Measurements from ENCODE around the gene MPPED2.
A peak's percentile ranks its signal among the peaks of the same experiment; 100 is the strongest.

MPPED2 gene

DNA sequence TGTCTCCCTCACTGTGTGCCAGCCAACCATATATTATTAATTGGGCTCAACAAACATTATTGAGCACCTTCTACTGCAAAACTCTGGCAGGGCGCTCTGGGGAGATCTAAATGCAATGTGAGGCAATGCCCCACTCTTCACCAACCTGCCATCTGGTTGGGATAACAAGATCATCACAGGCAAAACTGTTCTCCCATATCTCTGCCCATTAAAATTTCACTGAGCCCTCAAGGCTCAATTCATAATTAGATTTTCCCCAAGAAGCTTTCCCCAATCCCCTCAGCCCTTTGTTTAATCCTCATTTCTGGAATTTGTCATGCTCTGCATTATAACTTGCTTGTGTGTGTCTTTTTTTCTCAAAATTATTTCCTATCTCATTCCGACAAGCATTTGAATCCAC lies 156.6 kb downstream of the MPPED2 start:
- TF ChIP-seq GATA3 (IDR thresholded peaks at IDR 0.05; ENCODE audit: low read depth, low read length) (0 out of 2 replicates have a peak, but pooled peaks have one; percentile 30), GATA2 (IDR thresholded peaks at IDR 0.05; ENCODE audit: low read depth, low read length) (peak; percentile 70)

DNA sequence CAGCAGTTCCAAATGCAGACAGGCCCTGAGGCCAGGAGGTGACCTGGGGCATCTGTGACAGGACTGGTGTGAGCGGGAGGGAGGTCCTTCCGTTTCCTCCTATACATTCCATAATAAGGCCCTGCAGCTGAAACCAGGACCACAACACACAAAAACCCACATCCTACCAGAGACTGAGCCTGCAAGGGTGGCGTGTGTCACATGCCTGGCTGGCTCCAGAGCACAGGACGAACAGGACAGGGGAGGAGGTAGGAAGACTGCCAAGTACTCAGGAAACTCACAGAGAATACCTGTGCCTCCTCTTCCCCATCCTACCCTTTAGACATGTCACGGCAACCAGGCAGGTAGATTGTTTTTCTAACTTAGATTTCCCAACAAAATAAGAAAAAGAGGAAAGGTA lies 159.4 kb downstream of the MPPED2 start:
- TF ChIP-seq GATA3 (IDR thresholded peaks at IDR 0.05; ENCODE audit: low read depth, low read length), result no peak
- no peak for TF ChIP-seq GATA2 (IDR thresholded peaks at IDR 0.05; ENCODE audit: low read depth, low read length)

DNA sequence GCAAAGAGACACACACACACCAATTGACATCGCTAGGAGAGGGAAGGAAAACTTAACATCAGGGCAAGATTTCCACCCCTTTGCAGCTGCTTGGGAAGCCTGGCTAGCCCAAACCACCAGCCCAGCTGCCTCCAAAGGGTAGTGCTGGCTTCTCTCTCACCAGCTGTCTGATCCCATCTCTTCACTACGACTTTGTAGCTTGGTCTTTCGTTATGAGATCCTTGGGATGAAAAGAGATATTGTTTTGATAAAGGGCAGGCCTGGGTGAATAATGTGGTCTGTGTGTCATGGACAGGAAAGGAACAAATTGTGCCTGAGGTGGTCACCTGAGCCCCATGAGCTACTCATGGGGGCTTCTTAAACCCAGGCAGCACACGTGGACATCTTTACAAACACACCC lies 161.3 kb downstream of the MPPED2 start:
- TF ChIP-seq GATA2 (IDR thresholded peaks at IDR 0.05; ENCODE audit: low read depth, low read length) (peak; percentile 33), GATA3 (IDR thresholded peaks at IDR 0.05; ENCODE audit: low read depth, low read length) (no peak)

DNA sequence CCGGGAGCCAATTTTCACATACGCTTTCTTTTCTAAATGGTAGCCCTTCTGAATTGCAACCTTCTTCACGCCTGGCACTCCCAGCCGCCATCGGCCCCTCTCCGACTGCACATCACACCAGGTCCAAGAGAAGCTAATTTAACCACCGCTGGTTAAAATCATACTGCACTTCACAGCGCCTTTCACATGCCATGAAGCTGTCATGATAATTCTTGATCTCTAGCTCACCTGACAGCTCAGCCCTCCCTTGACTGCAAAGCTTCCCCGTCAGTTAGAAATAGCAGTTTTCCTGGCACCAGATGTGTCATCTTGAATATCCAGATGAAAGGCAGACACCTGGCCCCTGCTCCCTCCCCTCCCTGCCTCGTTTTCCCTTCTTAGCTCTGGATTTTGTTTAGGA lies 161.8 kb downstream of the MPPED2 start:
- TF ChIP-seq GATA3 (IDR thresholded peaks at IDR 0.05; ENCODE audit: low read depth, low read length), result no peak
- no peak for TF ChIP-seq GATA2 (IDR thresholded peaks at IDR 0.05; ENCODE audit: low read depth, low read length)

DNA sequence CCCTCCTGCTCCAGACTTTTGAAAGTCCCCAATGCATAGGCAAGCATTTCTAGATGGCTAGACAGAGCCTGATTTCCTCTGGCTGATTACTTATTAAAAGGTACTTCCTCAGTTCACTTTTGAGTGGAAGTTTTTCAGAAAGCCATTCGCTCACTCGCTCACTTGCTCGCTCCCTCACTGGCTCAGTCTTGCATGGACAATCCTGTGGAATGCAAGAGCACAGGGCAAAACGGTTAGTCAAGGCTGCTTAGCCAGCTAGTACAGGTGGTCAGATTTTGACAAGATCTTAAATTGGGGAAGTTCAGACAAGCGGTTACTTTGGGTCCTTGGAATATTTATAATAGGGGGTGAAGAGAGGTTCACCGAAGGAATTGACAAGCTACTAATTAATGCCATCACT lies 162.3 kb downstream of the MPPED2 start:
- TF ChIP-seq GATA2 (IDR thresholded peaks at IDR 0.05; ENCODE audit: low read depth, low read length) (no peak), GATA3 (IDR thresholded peaks at IDR 0.05; ENCODE audit: low read depth, low read length) (no peak)

DNA sequence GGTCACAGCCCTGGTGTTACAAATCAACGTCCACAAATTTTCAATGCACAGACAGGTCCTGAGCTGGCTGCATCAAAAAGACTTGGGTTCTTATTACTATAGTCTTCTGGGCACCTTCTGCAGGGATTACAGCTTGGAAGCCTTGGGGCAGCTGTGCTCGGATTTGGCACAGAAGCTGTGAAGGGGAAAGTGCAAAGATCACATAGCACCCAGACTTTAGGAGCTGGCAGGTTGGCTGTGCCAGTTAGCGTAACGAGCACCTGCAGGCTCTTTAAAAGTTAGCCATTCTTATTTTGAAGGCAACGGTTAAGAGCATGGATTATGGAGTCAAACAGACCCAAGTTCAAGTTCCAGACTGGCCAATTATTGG lies 162.9 kb downstream of the MPPED2 start:
- TF ChIP-seq GATA2 (IDR thresholded peaks at IDR 0.05; ENCODE audit: low read depth, low read length), result no peak
- TF ChIP-seq GATA3 (IDR thresholded peaks at IDR 0.05; ENCODE audit: low read depth, low read length), result no peak

DNA sequence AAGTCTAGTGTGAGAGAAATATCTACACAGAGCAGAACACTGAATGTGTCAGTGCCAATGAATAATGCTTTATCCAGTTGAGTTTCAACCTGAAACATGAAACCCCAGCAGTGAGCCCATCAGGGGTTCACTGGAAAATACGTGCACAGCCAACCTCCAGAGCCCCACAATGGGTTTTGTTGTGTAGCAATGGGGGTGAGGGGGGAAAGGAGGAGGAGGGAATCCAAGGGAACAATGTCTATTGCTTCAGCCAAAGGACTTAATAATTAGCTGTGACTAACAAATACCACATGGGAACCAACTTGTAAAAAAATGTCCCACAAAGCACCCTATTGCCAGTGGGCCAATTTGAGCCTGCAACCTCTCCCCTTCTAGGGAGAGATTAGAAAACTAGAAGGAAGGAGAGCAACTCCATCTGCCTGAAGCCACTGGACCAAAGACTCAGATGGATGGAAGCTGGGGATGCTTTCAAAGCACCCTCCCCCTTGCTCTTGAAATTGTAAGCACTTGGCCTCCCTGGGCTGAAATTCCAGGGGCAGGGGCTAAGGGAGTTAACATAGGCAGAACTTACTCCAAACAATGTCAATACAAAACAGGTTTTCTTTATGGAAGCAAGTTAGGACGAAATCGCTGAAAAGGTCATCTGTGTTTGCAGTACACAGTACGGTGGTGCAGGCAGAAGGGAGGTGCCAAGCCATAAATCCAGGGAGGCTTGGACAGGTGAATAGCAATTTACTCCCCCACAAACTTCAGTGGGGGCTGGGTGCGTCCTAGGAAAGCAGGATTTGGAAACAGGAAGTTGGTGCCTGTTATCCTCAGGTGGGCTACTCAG lies 163.5 kb downstream of the MPPED2 start:
- no peak for TF ChIP-seq GATA2 (IDR thresholded peaks at IDR 0.05; ENCODE audit: low read depth, low read length)
- TF ChIP-seq GATA3 (IDR thresholded peaks at IDR 0.05; ENCODE audit: low read depth, low read length), result no peak

DNA sequence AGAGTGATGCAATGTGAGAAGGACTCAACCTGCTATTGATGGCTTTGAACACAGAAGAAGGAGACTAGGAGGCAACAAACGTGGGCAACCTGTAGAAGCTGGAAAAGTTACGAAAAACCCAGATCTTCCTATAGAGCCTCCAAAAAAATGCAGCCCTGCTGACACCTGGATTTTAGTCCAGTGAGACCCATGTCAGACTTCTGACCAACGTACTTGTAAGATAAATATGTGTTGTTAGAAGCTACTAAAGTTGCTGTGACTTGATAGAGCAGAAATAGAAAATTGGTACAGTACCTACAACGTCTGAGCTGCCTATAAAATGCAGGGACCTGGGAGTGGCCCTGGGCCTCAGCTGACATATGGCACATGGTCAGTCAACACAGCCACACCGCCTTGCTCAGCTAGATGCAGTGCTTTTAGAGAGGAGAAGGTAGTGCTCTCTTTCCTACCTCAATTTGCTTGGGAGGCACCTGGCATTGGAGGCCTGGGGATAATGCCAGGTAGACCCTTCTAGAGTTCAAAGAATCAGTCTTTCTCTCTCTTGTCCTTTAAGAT lies 165.8 kb downstream of the MPPED2 start:
- TF ChIP-seq GATA3 (IDR thresholded peaks at IDR 0.05; ENCODE audit: low read depth, low read length) (no peak), GATA2 (IDR thresholded peaks at IDR 0.05; ENCODE audit: low read depth, low read length) (no peak)

DNA sequence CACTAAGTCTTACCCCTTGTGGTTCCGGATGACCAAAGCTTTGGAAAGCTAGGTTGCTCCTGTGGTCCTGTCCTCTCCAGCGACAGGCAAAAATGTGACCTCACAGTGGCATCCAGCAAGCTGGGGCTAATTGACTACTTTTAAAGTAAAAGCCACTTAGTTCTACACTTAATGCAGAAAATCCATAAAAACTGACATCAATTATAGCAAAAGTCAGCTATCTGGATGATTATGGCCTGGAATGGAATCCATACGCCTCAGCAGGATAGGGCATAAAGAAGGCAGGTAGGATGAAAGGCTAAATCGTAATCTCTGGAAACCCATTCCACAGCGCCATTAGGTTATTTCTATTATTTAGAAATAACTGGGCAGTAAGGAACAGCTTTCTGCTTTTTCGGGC lies 171.3 kb downstream of the MPPED2 start:
- no peak for TF ChIP-seq GATA2 (IDR thresholded peaks at IDR 0.05; ENCODE audit: low read depth, low read length)
- no peak for TF ChIP-seq GATA3 (IDR thresholded peaks at IDR 0.05; ENCODE audit: low read depth, low read length)

DNA sequence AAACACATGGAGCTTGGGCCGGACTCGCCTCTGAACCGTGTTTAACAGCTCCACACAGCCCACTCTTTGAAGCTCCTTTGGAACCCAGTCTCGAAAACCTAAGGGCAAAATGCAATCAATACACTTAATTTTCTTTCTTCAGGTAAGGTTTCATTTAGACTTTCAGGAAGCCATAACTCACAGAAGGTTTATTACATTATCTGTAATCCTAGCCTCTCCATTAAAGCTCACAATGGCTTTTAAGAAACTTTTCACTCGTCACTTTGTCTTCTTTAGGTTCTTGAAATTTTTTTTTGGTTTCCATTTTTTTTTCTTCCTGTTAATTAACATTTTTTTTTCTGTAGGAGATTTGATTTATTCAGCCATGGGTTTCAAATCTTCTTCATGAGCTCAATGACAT lies 171.9 kb downstream of the MPPED2 start:
- no peak for TF ChIP-seq GATA2 (IDR thresholded peaks at IDR 0.05; ENCODE audit: low read depth, low read length)
- TF ChIP-seq GATA3 (IDR thresholded peaks at IDR 0.05; ENCODE audit: low read depth, low read length), result no peak

DNA sequence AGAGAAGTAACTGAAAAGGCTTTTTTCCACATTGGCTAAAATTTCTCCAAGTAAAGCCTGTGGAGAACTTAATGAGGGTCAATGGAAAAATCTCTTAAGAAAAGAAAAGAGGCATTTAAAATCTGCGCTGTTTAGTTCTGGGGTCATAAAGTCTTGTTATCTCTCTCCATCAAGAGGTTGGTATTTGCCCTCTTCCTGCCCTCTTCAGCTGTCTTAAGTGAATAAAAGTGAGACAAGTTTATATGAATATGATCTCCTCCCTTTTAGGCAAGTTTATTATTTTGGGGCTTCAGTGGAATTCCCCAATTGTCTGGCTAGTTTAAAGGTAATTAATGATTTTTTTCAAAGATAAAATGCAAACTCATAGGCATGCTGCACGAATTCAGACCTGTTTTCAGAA lies 173.6 kb downstream of the MPPED2 start:
- TF ChIP-seq GATA2 (IDR thresholded peaks at IDR 0.05; ENCODE audit: low read depth, low read length) (no peak), GATA3 (IDR thresholded peaks at IDR 0.05; ENCODE audit: low read depth, low read length) (no peak)

DNA sequence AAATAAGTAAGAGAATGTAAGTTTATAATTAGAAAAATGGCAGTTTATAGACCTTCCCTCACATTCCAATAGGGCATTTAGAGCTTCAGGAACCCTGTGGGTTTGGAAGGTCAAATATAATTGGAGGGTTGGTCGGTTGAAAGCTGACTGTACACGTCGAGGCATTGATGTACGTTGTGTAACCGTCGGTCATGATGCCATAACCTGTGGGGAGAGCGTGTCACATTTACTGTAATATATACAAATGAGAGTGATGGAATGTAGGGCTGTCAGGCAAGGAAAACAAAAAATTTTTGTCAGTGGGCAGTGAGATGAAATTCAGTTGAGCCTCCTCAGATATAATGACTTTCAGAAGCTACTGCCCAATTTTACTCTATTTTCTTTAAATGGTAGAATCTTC lies 174.8 kb downstream of the MPPED2 start:
- no peak for TF ChIP-seq GATA2 (IDR thresholded peaks at IDR 0.05; ENCODE audit: low read depth, low read length)
- TF ChIP-seq GATA3 (IDR thresholded peaks at IDR 0.05; ENCODE audit: low read depth, low read length), result no peak

DNA sequence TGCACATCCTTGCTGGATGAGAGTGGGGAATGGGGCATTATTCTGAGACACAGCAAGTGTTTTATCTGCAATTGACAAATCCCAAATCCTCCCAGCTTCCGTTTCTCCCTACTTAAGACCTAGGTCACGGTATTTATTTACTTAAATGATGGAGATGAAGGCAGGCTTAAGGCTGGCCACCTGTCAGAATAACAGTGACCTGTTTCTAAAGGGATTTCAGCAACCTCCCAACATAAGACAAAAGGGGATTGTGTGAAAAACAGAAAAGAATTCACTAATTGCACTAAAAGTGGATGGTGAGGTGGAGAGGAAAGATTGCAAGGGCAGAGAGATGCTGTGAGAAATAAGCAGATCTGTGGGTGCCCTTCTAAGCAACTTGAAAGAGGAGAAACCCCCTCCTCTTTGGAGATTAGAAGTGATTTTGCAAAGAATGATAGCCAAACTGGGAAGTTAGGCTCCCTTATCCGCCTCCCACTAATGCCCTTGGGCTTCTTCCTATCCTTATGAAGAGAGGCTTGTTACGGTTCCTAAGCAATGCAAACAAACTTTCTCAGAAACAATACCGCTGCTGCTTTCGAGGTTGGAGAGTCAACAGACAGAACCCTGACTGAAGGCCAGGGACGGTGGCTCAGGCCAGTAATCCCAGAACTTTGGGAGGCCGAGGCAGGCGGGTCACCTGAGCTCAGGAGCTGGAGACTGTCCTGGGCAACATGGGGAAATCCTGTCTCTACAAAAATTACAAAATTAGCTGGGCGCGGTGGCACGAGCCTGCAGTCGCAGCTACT lies 179.0 kb downstream of the MPPED2 start:
- TF ChIP-seq GATA3 (IDR thresholded peaks at IDR 0.05; ENCODE audit: low read depth, low read length), result no peak
- TF ChIP-seq GATA2 (IDR thresholded peaks at IDR 0.05; ENCODE audit: low read depth, low read length), result no peak

DNA sequence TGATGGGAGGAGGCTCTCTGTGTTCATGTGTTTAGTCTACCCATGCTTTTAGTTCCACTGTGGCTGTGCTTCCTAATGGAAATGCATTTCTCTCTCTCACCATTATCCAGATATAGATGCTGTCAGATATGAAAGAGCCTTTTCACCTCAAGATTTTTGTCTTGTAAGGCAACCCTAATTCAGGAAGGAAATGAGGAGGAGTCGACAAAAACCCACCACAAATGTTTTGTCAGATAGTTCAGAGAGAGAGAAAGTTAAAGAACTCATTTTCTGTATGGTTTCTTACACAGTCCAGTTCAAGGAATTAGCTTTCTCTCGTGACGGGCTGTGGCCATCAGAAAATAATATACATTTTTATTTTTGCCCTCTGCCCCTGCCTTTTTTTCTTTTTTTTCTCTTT lies 180.8 kb downstream of the MPPED2 start:
- TF ChIP-seq GATA2 (IDR thresholded peaks at IDR 0.05; ENCODE audit: low read depth, low read length) (no peak), GATA3 (IDR thresholded peaks at IDR 0.05; ENCODE audit: low read depth, low read length) (no peak)

DNA sequence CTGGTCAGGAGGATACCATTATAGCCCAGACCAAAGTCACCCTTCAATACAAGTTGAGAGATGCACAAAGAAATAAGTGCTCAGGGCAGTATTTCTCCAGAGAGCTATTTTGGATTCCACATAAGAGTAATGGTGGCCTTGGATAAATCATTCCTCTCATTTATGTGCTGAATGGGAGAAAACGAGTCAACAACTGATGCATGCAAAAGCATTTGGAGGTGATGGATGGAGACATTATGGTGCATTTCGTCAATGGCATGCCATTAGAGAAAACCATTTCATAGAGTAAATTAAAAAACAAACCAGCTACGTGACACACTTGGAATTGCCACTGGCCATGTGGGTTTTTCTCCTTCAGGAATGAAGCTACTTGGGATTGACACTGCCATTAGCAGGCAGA lies 182.0 kb downstream of the MPPED2 start:
- TF ChIP-seq GATA2 (IDR thresholded peaks at IDR 0.05; ENCODE audit: low read depth, low read length), result no peak
- no peak for TF ChIP-seq GATA3 (IDR thresholded peaks at IDR 0.05; ENCODE audit: low read depth, low read length)

All from SH-SY5Y (cell line).